ENCODE measurements around the gene PPP1R1B. TPM values are rescaled to one million over a fixed set of nuclear protein-coding genes. Genes with fewer than 3 reads are reported as not detected.

PPP1R1B gene
- 10.2 TPM for total RNA-seq

GRCh38 chr17:39626171-39627046 is at the start of gene PPP1R1B:
TSS of gene PPP1R1B (plus strand) at chr17:39626952. CDS start at chr17:39627393, 441 bp downstream.

GRCh38 chr17:39607851-39608130 is 19.0 kb upstream of the PPP1R1B start, which contains the start of gene NEUROD2:
TSS of gene NEUROD2 (minus strand) at chr17:39607920. CDS start at chr17:39606599, 1,321 bp downstream.

GRCh38 chr17:39636927-39637736 is 10.4 kb downstream of the PPP1R1B start, which contains the start of gene STARD3:
TSS of gene STARD3 (plus strand) at chr17:39637144. CDS start at chr17:39653532, 16,388 bp downstream.

GRCh38 chr17:39664581-39665561 is 38.1 kb downstream of the PPP1R1B start, which contains the start of gene TCAP:
TSS of gene TCAP (plus strand) at chr17:39665349. CDS start at chr17:39665360, 11 bp downstream.

GRCh38 chr17:39667945-39668924 is 41.5 kb downstream of the PPP1R1B start, which contains the start of gene PNMT:
TSS of gene PNMT (plus strand) at chr17:39668453. CDS start at chr17:39668476, 23 bp downstream.

Other genes starting within 250 kb of the PPP1R1B start
- 56.0 TPM for gene FBXL20, start 225.3 kb upstream of the PPP1R1B start, total RNA-seq
- 32.5 TPM for gene MED1, start 175.7 kb upstream of the PPP1R1B start, total RNA-seq
- 62.7 TPM for gene CDK12, start 165.5 kb upstream of the PPP1R1B start, total RNA-seq
- gene NEUROD2, start 19.0 kb upstream of the PPP1R1B start, total RNA-seq = 3.7 TPM
- gene STARD3, start 10.2 kb downstream of the PPP1R1B start, total RNA-seq = 42.5 TPM
- gene TCAP, start 38.4 kb downstream of the PPP1R1B start, total RNA-seq = 57.6 TPM
- 1.2 TPM for gene PNMT, start 41.5 kb downstream of the PPP1R1B start, total RNA-seq
- 18.1 TPM for gene PGAP3, start 61.1 kb downstream of the PPP1R1B start, total RNA-seq
- 62.2 TPM for gene ERBB2, start 73.1 kb downstream of the PPP1R1B start, total RNA-seq
- gene MIEN1, start 103.6 kb downstream of the PPP1R1B start, total RNA-seq = 14.2 TPM
- 1.3 TPM for gene GRB7, start 111.0 kb downstream of the PPP1R1B start, total RNA-seq
- gene IKZF3, start 237.4 kb downstream of the PPP1R1B start, total RNA-seq = 0.55 TPM
- not detected for gene ZPBP2, start 241.2 kb downstream of the PPP1R1B start, total RNA-seq